IPS-20b (cell line): ENCODE results near the gene AMPD3.

Experiments used
- H3K27ac ChIP-seq: one replicate; pipeline ENCODE4 v1.5.1; 2013; ENCODE audit warnings: low read length
- H3K27me3 ChIP-seq: 2 replicates; pipeline ENCODE4 v1.6.1; 2013; ENCODE audit warnings: mild to moderate bottlenecking, low read length, inconsistent platforms; ENCODE audit not compliant: insufficient read depth
- H3K36me3 ChIP-seq: 2 replicates; pipeline ENCODE4 v1.6.1; 2013; ENCODE audit warnings: low read depth, mild to moderate bottlenecking, inconsistent platforms, low read length, moderate library complexity; ENCODE audit not compliant: insufficient read depth
- H3K4me1 ChIP-seq: 2 replicates; pipeline ENCODE4 v1.6.1; 2013; ENCODE audit warnings: mild to moderate bottlenecking, control low read depth, inconsistent platforms, low read length, moderate library complexity; ENCODE audit not compliant: insufficient read depth
- H3K4me3 ChIP-seq: 2 replicates; pipeline ENCODE4 v1.5.1; 2013; ENCODE audit warnings: mild to moderate bottlenecking, low read length, inconsistent platforms
- H3K9ac ChIP-seq: 2 replicates; pipeline ENCODE4 v1.6.1; 2013; ENCODE audit warnings: low read depth, mild to moderate bottlenecking, inconsistent platforms, low read length, moderate library complexity
- H3K9me3 ChIP-seq: 2 replicates; pipeline ENCODE4 v1.6.1; 2013; ENCODE audit warnings: mild to moderate bottlenecking, low read depth, low read length, inconsistent platforms; ENCODE audit not compliant: insufficient read depth

Gene AMPD3

DNA sequence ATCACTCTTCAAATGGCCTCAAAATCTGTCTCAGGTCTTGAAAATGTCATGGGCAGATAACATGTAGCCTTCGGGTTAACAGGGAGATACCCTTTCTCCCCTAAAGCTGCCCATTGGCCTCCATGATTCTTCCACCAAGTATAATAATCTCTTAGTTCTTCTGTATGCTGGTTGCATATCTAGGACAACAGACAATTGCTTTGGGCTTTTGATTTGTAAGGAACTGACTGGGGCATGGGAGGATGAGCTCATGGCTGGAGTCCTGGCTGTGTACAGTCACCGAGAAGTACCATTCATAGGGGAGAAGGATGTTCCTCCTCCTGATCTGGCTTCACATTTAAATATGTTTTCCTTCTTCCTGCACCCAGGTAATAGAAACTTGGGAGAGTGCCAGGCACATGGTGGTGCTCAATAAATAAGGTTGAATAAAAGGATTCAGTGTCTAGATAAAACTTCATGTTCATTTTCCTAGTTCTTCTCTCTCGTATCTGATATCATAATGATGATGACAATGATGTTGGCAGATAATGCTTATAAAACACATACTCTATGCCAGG is 2.8 kb upstream of the AMPD3 start:
- H3K27me3 ChIP-seq = peaks cover 36% of the 10 kb centered on the region
- no peaks in the 10 kb centered on the region for H3K9me3 ChIP-seq
- H3K4me3 ChIP-seq = no peak overlapping the region
- H3K4me1 ChIP-seq = peaks cover 19% of the 10 kb centered on the region; the same call in 1 of the 2 replicates
- H3K27ac ChIP-seq = no peak overlapping the region
- H3K9ac ChIP-seq = no peak overlapping the region
- H3K36me3 ChIP-seq = no peaks in the 10 kb centered on the region

GRCh38 chr11:10453261-10453660 is 1.8 kb upstream of the AMPD3 start:
- peaks cover 19% of the 10 kb centered on the region; the same call in 1 of the 2 replicates for H3K4me1 ChIP-seq

GRCh38 chr11:10455637-10456487 is 798 bp downstream of the AMPD3 start:
- no peak overlapping the region for H3K27ac ChIP-seq
- H3K9me3 ChIP-seq = no peaks in the 10 kb centered on the region
- H3K27me3 ChIP-seq = peaks cover 19% of the 10 kb centered on the region
- peaks cover 19% of the 10 kb centered on the region; the same call in 1 of the 2 replicates for H3K4me1 ChIP-seq
- H3K4me3 ChIP-seq = peak overlapping the region; percentile 24; the same call in 1 of the 2 replicates
- H3K36me3 ChIP-seq = no peaks in the 10 kb centered on the region
- H3K9ac ChIP-seq = peak overlapping the region; percentile 17; the same call in 1 of the 2 replicates

More at GRCh38 chr11:10453261-10453660, 1.8 kb upstream of the AMPD3 start:
- H3K9me3 ChIP-seq = no peaks in the 10 kb centered on the region
- no peaks in the 10 kb centered on the region for H3K36me3 ChIP-seq
- no peak overlapping the region for H3K9ac ChIP-seq
- H3K4me3 ChIP-seq = no peak overlapping the region
- no peak overlapping the region for H3K27ac ChIP-seq
- peaks cover 36% of the 10 kb centered on the region for H3K27me3 ChIP-seq

- Histone ChIP-seq H3K4me1 (peaks cover 19% of the 10 kb centered on the region; the same call in 1 of the 2 replicates), H3K27ac (no peak overlapping the region), H3K4me3 (no peak overlapping the region; the same call in 1 of the 2 replicates), H3K36me3 (0 out of 2 replicates have a peak, but pooled peaks cover 1% of the 10 kb centered on the region), H3K27me3 (peaks cover 12% of the 10 kb centered on the region), H3K9ac (0 out of 2 replicates have a peak overlapping the region, but pooled peaks have one; percentile 13), H3K9me3 (no peaks in the 10 kb centered on the region)
Observed at GRCh38 chr11:10456519-10456918, 1.5 kb downstream of the AMPD3 start.

DNA sequence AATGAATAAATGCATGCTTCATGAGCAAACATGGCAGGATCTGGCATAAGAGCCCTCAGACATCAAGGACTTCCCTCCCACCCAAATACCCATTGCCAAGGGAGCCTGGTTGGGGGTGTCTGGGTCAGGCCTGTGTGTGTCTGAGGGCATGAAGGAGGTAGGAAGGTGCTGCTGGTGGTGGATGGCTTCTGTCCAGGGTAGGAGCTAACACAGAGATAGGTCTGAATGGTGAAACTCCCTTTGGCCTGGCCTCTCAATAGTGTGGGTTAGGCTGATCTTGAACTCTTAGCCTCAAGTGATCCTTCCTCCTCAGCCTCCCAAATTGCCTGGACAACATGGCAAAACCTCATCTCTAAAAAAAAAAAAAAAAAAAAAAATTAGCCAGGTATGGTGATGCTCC is 2.8 kb downstream of the AMPD3 start:
- Histone ChIP-seq H3K4me1 (peaks cover 19% of the 10 kb centered on the region; the same call in 1 of the 2 replicates), H3K27me3 (no peaks in the 10 kb centered on the region), H3K27ac (no peak overlapping the region), H3K9me3 (no peaks in the 10 kb centered on the region), H3K4me3 (no peak overlapping the region), H3K9ac (no peak overlapping the region), H3K36me3 (0 out of 2 replicates have a peak, but pooled peaks cover 3% of the 10 kb centered on the region)

GRCh38 chr11:10459029-10459970 is 4.2 kb downstream of the AMPD3 start:
- H3K36me3 ChIP-seq = 0 out of 2 replicates have a peak, but pooled peaks cover 3% of the 10 kb centered on the region
- no peaks in the 10 kb centered on the region for H3K27me3 ChIP-seq
- H3K27ac ChIP-seq = no peak overlapping the region
- peaks cover 22% of the 10 kb centered on the region; the same call in 1 of the 2 replicates for H3K4me1 ChIP-seq
- no peak overlapping the region for H3K9ac ChIP-seq
- no peaks in the 10 kb centered on the region for H3K9me3 ChIP-seq
- no peak overlapping the region for H3K4me3 ChIP-seq

GRCh38 chr11:10460611-10461275 is 5.7 kb downstream of the AMPD3 start:
- peaks cover 18% of the 10 kb centered on the region; the same call in 1 of the 2 replicates for H3K4me1 ChIP-seq
- H3K27me3 ChIP-seq = no peaks in the 10 kb centered on the region
- H3K9ac ChIP-seq = no peak overlapping the region
- no peak overlapping the region for H3K4me3 ChIP-seq
- no peaks in the 10 kb centered on the region for H3K9me3 ChIP-seq
- 0 out of 2 replicates have a peak, but pooled peaks cover 3% of the 10 kb centered on the region for H3K36me3 ChIP-seq
- no peak overlapping the region for H3K27ac ChIP-seq

DNA sequence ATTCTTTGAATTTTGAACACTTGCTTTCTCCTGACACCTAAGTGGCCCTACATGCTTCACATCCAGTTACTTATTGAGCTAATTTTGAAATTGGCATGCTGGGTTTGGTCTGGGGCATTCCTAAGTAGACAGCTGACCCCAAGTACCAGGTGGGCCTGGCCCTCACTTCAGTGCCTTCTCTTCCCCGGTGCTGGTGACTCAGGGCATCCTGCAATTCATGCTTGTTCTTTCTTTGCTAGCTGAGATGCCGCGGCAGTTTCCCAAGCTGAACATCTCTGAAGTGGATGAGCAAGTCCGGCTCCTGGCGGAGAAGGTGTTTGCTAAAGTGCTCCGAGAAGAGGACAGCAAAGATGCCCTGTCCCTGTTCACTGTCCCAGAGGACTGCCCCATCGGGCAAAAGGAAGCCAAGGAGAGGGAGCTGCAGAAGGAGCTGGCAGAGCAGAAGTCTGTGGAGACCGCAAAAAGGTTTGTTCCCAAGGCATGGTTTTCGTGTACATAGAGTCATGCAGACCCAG is 6.3 kb downstream of the AMPD3 start:
- Histone ChIP-seq H3K9ac (no peak overlapping the region), H3K27ac (no peak overlapping the region), H3K9me3 (no peaks in the 10 kb centered on the region), H3K27me3 (no peaks in the 10 kb centered on the region), H3K4me3 (no peak overlapping the region), H3K36me3 (0 out of 2 replicates have a peak, but pooled peaks cover 3% of the 10 kb centered on the region), H3K4me1 (peaks cover 12% of the 10 kb centered on the region; the same call in 1 of the 2 replicates)

GRCh38 chr11:10462746-10463300 is 7.8 kb downstream of the AMPD3 start:
- 0 out of 2 replicates have a peak, but pooled peaks cover 3% of the 10 kb centered on the region for H3K36me3 ChIP-seq
- H3K4me3 ChIP-seq = no peak overlapping the region
- H3K27ac ChIP-seq = no peak overlapping the region
- no peaks in the 10 kb centered on the region for H3K27me3 ChIP-seq
- no peak overlapping the region for H3K9ac ChIP-seq
- peaks cover 9% of the 10 kb centered on the region; the same call in 1 of the 2 replicates for H3K4me1 ChIP-seq
- H3K9me3 ChIP-seq = no peaks in the 10 kb centered on the region

DNA sequence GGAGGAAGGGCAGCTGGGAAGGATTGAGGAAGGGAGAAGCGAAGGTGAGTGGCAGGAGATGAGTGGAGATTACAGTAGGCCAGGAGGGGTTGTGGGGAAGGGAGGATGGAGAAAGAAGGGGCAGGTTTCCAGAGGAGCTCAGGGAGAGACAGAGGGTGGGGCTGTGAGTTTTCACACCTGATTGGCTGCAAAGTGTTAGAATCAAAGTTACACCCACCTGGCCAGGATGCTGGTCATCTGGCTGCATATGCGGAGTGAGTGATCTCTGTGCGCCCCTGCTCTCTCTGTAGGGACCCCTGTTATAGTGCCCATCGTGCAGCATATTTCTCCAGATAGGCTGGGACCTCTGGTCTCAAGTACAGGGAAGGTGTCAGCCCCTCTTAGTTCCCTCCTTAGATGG is 18.3 kb downstream of the AMPD3 start:
- Histone ChIP-seq H3K4me1 (no peaks in the 10 kb centered on the region), H3K4me3 (no peak overlapping the region), H3K36me3 (no peaks in the 10 kb centered on the region), H3K9ac (no peak overlapping the region), H3K9me3 (no peaks in the 10 kb centered on the region), H3K27ac (no peak overlapping the region), H3K27me3 (no peaks in the 10 kb centered on the region)
